GM18868 (cell line): ENCODE data around the gene NPTX1.
"Not testable (repeated sequence)": the region's sequence is repeated elsewhere in the genome, so short reads cannot be mapped to it uniquely, and the experiment has no call there.

Experiments used
- ATAC-seq: cut with Tn5 transposase; IDR thresholded peaks from one replicate; pipeline ENCODE4 v1.9.1; 2021; ENCODE audit warnings: mild to moderate bottlenecking, moderate library complexity; ENCODE audit not compliant: unreplicated experiment

Gene NPTX1

DNA sequence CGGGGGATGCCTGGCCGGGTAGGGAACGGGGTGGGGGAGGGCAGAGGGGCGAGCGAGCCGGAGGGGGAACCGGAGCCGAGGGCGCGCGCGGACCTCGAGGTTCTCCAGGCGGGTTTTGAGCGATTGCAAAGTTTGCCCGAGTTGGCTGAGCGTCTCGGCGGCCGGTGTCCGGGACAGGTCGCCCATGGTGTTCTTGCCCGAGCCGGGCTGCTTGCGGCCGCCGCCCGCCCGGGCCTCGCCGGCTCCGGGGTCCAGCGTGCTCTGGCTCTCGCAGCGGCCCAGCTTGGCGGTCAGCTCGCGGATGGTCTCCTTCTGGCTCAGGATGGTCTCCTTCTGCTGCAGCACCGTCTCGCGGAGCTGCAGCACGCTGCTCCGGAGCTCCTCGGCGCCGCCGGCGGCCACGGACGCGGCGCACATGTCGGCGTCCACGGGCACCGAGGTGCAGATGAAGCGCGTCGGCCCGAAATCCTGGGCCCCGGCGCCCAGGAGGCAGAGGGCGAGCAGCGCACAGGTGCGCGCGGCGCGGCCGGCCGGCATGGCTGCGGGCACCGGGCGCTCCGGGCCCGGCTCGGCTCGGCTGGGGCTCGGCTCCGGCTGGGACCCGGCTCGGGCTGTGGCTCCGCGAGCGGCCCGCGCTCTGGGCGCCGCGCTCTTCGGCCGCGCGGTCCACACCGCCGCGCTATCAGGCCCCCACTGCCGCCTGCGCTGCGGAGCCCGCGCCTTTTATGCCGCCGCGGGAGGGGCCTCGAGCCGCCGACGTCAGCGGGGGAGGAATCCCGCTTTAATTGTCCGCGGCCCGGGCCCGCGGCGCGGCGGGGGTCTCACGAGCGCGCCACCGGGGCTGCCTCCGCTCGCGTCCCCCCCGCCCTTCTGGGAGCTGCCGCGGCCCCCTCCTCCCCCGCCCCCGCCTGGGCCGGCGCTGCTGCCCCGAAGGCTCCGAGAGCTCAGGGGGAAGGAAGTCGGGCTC is at the start of gene NPTX1:
Gene NPTX1, minus strand, starts transcription at position 698 of the 967 bp plus-strand sequence. Its CDS starts 161 bp downstream, at position 537.
- ATAC-seq: no peak

GRCh38 chr17:80523956-80524712 is 47.7 kb upstream of the NPTX1 start:
- no peak for ATAC-seq

GRCh38 chr17:80523054-80523744 is 46.8 kb upstream of the NPTX1 start:
- no peak for ATAC-seq

GRCh38 chr17:80520810-80521455 is 44.5 kb upstream of the NPTX1 start:
- no peak for ATAC-seq

GRCh38 chr17:80519091-80519781 is 42.8 kb upstream of the NPTX1 start:
- ATAC-seq: no peak

- ATAC-seq: no peak
Measured at GRCh38 chr17:80518392-80518791, 42.0 kb upstream of the NPTX1 start.

GRCh38 chr17:80517641-80518040 is 41.2 kb upstream of the NPTX1 start:
- ATAC-seq: no peak

GRCh38 chr17:80516171-80516932 is 39.9 kb upstream of the NPTX1 start:
- ATAC-seq: no peak

- ATAC-seq: no peak
Measured at GRCh38 chr17:80513892-80514291, 37.5 kb upstream of the NPTX1 start.

GRCh38 chr17:80513201-80513600 is 36.8 kb upstream of the NPTX1 start:
- no peak for ATAC-seq

GRCh38 chr17:80512233-80512632 is 35.8 kb upstream of the NPTX1 start:
- no peak for ATAC-seq

- ATAC-seq: no peak
Measured at GRCh38 chr17:80511222-80512180, 35.1 kb upstream of the NPTX1 start.

DNA sequence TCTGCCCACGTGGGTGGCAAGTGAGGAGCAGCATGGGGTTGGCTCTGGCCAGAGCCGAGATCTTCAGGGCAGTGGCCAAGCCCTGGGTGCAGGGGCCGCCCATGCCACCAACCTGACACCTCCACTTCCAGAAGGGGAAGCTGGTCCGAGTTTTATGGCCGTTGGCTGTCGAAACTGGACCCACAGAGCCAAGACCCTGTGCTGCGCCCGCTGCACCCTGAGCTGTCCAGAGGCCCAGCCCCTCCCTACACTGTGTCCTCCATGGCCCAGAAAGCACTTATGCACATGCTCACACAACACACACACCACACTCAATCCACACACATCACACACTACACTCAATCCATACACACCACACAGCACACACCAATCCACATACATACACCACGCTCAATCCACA is 34.4 kb upstream of the NPTX1 start:
- ATAC-seq: no peak

- no peak for ATAC-seq
Measured at GRCh38 chr17:80510132-80510531, 33.7 kb upstream of the NPTX1 start.

DNA sequence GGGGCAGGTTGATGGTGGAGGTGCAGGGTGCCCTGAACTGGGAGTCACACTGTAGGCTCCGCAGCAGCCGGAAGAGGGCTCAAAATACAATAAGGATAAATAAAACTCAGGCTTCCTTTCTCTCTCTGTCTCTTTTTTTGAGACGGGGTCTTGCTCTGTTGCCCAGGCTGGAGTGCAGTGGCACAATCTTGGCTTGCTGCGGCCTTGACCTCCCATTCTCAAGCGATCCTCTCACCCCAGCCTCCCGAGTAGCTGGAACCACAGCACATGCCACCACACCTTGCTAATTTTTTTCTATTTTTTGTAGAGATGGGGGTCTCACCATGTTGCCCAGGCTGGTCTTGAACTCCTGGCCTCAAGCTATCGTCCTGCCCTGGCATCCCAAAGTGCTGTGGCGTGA is 32.9 kb upstream of the NPTX1 start:
- no peak for ATAC-seq

DNA sequence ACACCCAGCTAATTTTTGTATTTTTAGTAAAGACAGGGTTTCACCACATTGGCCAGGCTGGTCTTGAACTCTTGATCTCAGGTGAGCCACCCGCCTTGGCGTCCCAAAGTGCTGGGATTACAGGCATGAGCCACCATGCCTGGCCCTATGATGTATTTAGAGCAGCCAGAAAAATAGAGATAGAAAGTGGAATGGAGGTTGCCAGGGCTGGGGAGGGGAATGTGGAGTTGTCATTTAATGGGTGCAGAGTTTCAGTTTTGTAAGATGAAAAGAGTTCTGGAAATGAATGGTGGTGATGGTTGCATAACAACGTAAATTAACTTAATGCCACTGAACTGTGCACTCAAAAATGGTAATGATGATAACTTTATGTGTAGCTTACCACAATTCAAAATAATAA is 31.6 kb upstream of the NPTX1 start:
- no peak for ATAC-seq

- not testable (repeated sequence) for ATAC-seq
Measured at GRCh38 chr17:80507177-80507576, 30.8 kb upstream of the NPTX1 start.

- no peak for ATAC-seq
Measured at GRCh38 chr17:80504686-80505413, 28.4 kb upstream of the NPTX1 start.
